ENCODE data around the gene ZBED2. TPM values are rescaled to one million over a fixed set of nuclear protein-coding genes. Genes with fewer than 3 reads are reported as not detected.
"Not testable (repeated sequence)": the region's sequence is repeated elsewhere in the genome, so short reads cannot be mapped to it uniquely, and the experiment has no call there.

The ZBED2 gene
- total RNA-seq, 1 experiment from 2014 or later: not detected

DNA sequence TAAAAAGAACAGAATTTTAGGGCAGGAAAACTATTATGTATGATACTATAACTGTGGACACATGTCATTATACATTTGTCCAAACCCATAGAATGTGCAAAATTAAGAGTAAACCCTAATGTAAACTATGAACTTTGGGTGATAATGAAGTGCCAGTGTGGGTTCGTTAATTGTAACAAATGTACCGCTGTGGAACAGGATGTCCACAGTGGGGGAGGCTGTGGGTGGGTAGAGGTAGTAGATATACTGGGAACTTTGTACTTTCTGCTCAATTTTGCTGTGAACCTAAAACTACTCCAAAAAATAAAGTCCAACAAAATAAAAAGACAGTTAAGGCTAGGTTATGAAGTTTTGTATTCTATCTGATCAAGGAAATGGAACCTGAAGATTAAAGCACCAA lies 28.3 kb downstream of the ZBED2 start:
- no peak overlapping the region for H2AFZ ChIP-seq (ENCODE audit: low read length)
- H3K4me3 ChIP-seq (ENCODE audit: low read length): no peak overlapping the region
- no peak overlapping the region for H3K4me2 ChIP-seq (ENCODE audit: low read depth, low read length, poor library complexity, severe bottlenecking)
- H3K9me3 ChIP-seq (ENCODE audit: low read length): no peaks in the 10 kb centered on the region
- H3K27me3 ChIP-seq (ENCODE audit: low read length): no peaks in the 10 kb centered on the region
- no peak overlapping the region for H3K27ac ChIP-seq (ENCODE audit: low read length)
- no peak overlapping the region for H3K9ac ChIP-seq (ENCODE audit: low read length)
- H3K36me3 ChIP-seq (ENCODE audit: insufficient read depth, low read length): no peaks in the 10 kb centered on the region
- no peaks in the 10 kb centered on the region for H3K79me2 ChIP-seq (ENCODE audit: low read length)
- no peaks in the 10 kb centered on the region for H3K9me2 ChIP-seq (replicated peaks; ENCODE audit: insufficient read depth, low read length)
- H3K4me1 ChIP-seq (ENCODE audit: low read length): no peaks in the 10 kb centered on the region
- DNase-seq: no peak
- H4K20me1 ChIP-seq (ENCODE audit: insufficient read depth, low read depth, low read length): no peaks in the 10 kb centered on the region

DNA sequence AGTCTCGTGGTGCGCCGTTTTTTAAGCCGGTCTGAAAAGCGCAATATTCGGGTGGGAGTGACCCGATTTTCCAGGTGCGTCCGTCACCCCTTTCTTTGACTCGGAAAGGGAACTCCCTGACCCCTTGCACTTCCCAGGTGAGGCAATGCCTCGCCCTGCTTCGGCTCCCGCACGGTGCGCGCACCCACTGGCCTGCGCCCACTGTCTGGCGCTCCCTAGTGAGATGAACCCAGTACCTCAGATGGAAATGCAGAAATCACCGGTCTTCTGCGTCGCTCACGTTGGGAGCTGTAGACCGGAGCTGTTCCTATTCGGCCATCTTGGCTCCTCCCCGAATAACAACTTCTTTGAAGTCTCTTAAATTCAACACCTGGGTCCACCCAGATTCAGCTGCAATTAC lies 33.2 kb downstream of the ZBED2 start:
- not testable (repeated sequence) for H3K4me1 ChIP-seq (ENCODE audit: low read length); H3K9ac ChIP-seq (ENCODE audit: low read length); H2AFZ ChIP-seq (ENCODE audit: low read length); H3K27ac ChIP-seq (ENCODE audit: low read length); H3K79me2 ChIP-seq (ENCODE audit: low read length); DNase-seq; H3K4me3 ChIP-seq (ENCODE audit: low read length); H4K20me1 ChIP-seq (ENCODE audit: insufficient read depth, low read depth, low read length); H3K27me3 ChIP-seq (ENCODE audit: low read length); H3K9me2 ChIP-seq (replicated peaks; ENCODE audit: insufficient read depth, low read length); H3K4me2 ChIP-seq (ENCODE audit: low read depth, low read length, poor library complexity, severe bottlenecking); H3K36me3 ChIP-seq (ENCODE audit: insufficient read depth, low read length); H3K9me3 ChIP-seq (ENCODE audit: low read length)

DNA sequence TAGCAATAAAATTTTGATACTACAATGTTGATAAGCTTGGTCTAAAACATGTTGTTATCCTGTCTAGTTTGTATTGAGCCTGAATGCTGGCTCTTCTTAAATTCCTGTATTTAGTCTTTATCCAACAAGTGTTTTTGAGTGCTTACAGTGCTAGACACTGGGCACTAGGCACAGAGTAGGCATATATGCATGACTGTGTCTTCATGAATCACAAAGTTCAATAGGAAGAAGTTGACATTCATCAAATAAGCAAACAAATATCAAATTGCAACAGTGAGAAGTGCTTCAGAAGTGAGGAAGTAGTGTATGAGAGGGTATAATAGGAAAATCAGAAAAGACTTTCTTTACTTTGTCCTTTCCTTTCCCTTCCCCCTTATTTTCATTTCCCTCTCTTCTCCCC lies 46.4 kb downstream of the ZBED2 start:
- no peaks in the 10 kb centered on the region for H3K79me2 ChIP-seq (ENCODE audit: low read length)
- H3K4me1 ChIP-seq (ENCODE audit: low read length): no peaks in the 10 kb centered on the region
- H4K20me1 ChIP-seq (ENCODE audit: insufficient read depth, low read depth, low read length): no peaks in the 10 kb centered on the region
- no peaks in the 10 kb centered on the region for H3K27me3 ChIP-seq (ENCODE audit: low read length)
- H2AFZ ChIP-seq (ENCODE audit: low read length): no peak overlapping the region
- no peak overlapping the region for H3K9ac ChIP-seq (ENCODE audit: low read length)
- H3K4me3 ChIP-seq (ENCODE audit: low read length): no peak overlapping the region
- H3K4me2 ChIP-seq (ENCODE audit: low read depth, low read length, poor library complexity, severe bottlenecking): no peak overlapping the region
- no peaks in the 10 kb centered on the region for H3K9me2 ChIP-seq (replicated peaks; ENCODE audit: insufficient read depth, low read length)
- H3K9me3 ChIP-seq (ENCODE audit: low read length): no peaks in the 10 kb centered on the region
- no peak overlapping the region for H3K27ac ChIP-seq (ENCODE audit: low read length)
- no peaks in the 10 kb centered on the region for H3K36me3 ChIP-seq (ENCODE audit: insufficient read depth, low read length)
- no peak for DNase-seq

DNA sequence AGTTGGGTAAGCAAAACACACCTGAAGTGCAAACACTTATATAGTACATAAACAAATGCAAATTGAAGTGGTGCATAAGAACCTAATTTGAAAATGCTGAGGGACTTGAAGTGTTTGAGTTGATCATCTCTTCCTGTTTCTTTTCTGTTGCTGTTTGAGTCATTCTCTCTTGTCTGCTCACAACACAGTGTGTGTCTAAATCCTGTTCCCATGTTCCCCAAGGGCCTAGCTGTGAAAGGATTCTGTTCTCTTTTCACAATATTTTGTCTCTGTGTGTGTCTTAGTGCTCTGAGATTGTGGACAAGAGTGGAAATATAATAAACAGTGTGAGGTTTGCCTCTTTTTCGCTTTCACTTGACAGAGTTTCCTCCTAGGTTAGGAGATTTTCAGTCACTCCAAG lies 47.1 kb downstream of the ZBED2 start:
- no peaks in the 10 kb centered on the region for H3K4me1 ChIP-seq (ENCODE audit: low read length)

DNA sequence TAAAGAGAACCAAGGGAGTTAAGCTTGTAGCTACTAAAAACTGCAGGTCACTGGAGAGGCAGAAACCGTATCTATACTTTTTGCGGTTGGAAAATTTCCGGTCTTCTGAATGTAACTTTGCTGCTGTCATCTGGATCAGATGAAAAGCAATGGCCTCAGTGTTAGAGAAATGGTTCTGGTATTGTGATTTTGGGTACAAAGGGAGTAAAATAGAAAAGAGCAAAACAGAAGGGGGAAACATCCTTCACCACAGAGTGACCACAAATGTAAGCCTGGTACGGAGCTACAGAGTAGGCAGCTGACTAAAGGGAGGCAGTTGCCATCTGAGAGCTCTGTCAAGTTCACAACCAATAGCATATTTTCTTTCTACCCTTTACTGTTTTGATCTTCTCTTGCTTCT lies 47.5 kb downstream of the ZBED2 start:
- DNase-seq: no peak
- H3K9me2 ChIP-seq (replicated peaks; ENCODE audit: insufficient read depth, low read length): no peaks in the 10 kb centered on the region
- H4K20me1 ChIP-seq (ENCODE audit: insufficient read depth, low read depth, low read length): no peaks in the 10 kb centered on the region
- H3K4me3 ChIP-seq (ENCODE audit: low read length): no peak overlapping the region
- H3K79me2 ChIP-seq (ENCODE audit: low read length): no peaks in the 10 kb centered on the region
- H3K27me3 ChIP-seq (ENCODE audit: low read length): no peaks in the 10 kb centered on the region
- H2AFZ ChIP-seq (ENCODE audit: low read length): no peak overlapping the region
- H3K9me3 ChIP-seq (ENCODE audit: low read length): no peaks in the 10 kb centered on the region
- no peak overlapping the region for H3K9ac ChIP-seq (ENCODE audit: low read length)
- H3K4me1 ChIP-seq (ENCODE audit: low read length): no peaks in the 10 kb centered on the region
- H3K36me3 ChIP-seq (ENCODE audit: insufficient read depth, low read length): no peaks in the 10 kb centered on the region
- no peak overlapping the region for H3K27ac ChIP-seq (ENCODE audit: low read length)
- no peak overlapping the region for H3K4me2 ChIP-seq (ENCODE audit: low read depth, low read length, poor library complexity, severe bottlenecking)

More for the DNA sequence above, 47.1 kb downstream of the ZBED2 start:
- no peak overlapping the region for H3K9ac ChIP-seq (ENCODE audit: low read length)
- H3K27me3 ChIP-seq (ENCODE audit: low read length): no peaks in the 10 kb centered on the region
- no peak overlapping the region for H3K4me3 ChIP-seq (ENCODE audit: low read length)
- no peaks in the 10 kb centered on the region for H3K79me2 ChIP-seq (ENCODE audit: low read length)
- DNase-seq: no peak
- H4K20me1 ChIP-seq (ENCODE audit: insufficient read depth, low read depth, low read length): no peaks in the 10 kb centered on the region
- H2AFZ ChIP-seq (ENCODE audit: low read length): no peak overlapping the region
- H3K36me3 ChIP-seq (ENCODE audit: insufficient read depth, low read length): no peaks in the 10 kb centered on the region
- no peaks in the 10 kb centered on the region for H3K9me2 ChIP-seq (replicated peaks; ENCODE audit: insufficient read depth, low read length)
- H3K4me2 ChIP-seq (ENCODE audit: low read depth, low read length, poor library complexity, severe bottlenecking): no peak overlapping the region
- no peaks in the 10 kb centered on the region for H3K9me3 ChIP-seq (ENCODE audit: low read length)
- no peak overlapping the region for H3K27ac ChIP-seq (ENCODE audit: low read length)

DNA sequence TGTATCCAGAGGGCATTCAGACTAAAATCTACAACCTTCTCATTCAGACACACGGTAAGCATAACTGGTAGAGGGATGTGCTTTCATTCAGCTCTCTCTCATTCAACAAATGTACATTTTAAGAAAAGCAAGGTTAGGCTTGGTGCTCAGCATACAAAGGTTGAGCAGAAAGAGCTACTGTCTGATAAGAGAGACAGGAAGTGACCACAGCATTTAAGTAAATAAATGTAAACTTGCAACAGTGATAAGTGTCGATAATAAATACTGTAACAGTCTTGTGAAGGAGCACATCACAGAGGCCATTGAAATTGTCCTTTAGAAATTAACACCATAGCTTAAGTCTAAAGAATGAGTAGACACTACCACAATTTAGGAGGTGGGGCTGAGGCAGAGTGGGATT lies 49.8 kb downstream of the ZBED2 start:
- no peaks in the 10 kb centered on the region for H4K20me1 ChIP-seq (ENCODE audit: insufficient read depth, low read depth, low read length)
- no peak overlapping the region for H3K9ac ChIP-seq (ENCODE audit: low read length)
- H3K4me3 ChIP-seq (ENCODE audit: low read length): no peak overlapping the region
- no peaks in the 10 kb centered on the region for H3K79me2 ChIP-seq (ENCODE audit: low read length)
- no peak overlapping the region for H2AFZ ChIP-seq (ENCODE audit: low read length)
- no peaks in the 10 kb centered on the region for H3K36me3 ChIP-seq (ENCODE audit: insufficient read depth, low read length)
- H3K27ac ChIP-seq (ENCODE audit: low read length): no peak overlapping the region
- H3K9me2 ChIP-seq (replicated peaks; ENCODE audit: insufficient read depth, low read length): no peaks in the 10 kb centered on the region
- H3K9me3 ChIP-seq (ENCODE audit: low read length): no peaks in the 10 kb centered on the region
- no peak for DNase-seq
- H3K27me3 ChIP-seq (ENCODE audit: low read length): no peaks in the 10 kb centered on the region
- H3K4me1 ChIP-seq (ENCODE audit: low read length): no peaks in the 10 kb centered on the region
- no peak overlapping the region for H3K4me2 ChIP-seq (ENCODE audit: low read depth, low read length, poor library complexity, severe bottlenecking)

Other genes starting within 250 kb of the ZBED2 start
- not detected in 2 replicates for gene CD96, start 53.1 kb downstream of the ZBED2 start, total RNA-seq (2014; rRNA removed; shearing (Covaris generic); ENCODE audit: low replicate concordance)
- 3.0 and 4.5 TPM in 2 replicates for gene PLCXD2, start 79.3 kb upstream of the ZBED2 start, total RNA-seq (2014; rRNA removed; shearing (Covaris generic); ENCODE audit: low replicate concordance)